K562 (cell line): ENCODE results near the gene TRAPPC2L. TPM values are rescaled to one million over a fixed set of nuclear protein-coding genes. Genes with fewer than 3 reads are reported as not detected.

ENCODE experiments used
- CHD1 ChIP-seq: fragments of 200-600 bp; sonication (generic); IDR thresholded peaks from one replicate; pipeline ENCODE4 v1.6.1; 2012; ENCODE audit warnings: mild to moderate bottlenecking, moderate library complexity, low read length, inconsistent platforms
- CREB1 ChIP-seq, 2 experiments: sonication (generic) in 1 of 2; formaldehyde crosslinking in 1 of 2; IDR thresholded peaks; 2 replicates each; pipeline versions ENCODE4 v1.6.1 to v1.8.0; 2012 to 2022; ENCODE audit warnings: inconsistent platforms in 1 of 2, mild to moderate bottlenecking in 1 of 2, missing genetic modification reagents in 1 of 2, moderate library complexity in 1 of 2
- CUX1 ChIP-seq: fragments of 200-800 bp; sonication (Bioruptor generic); IDR thresholded peaks from 2 replicates; pipeline ENCODE4 v1.6.1; 2016; ENCODE audit warnings: missing genetic modification characterization, missing compliant biosample characterization
- ESRRA ChIP-seq: fragments of 450-650 bp; IDR thresholded peaks from 2 replicates; pipeline ENCODE4 v1.6.1; 2014; ENCODE audit warnings: low read depth, mild to moderate bottlenecking, moderate library complexity, borderline replicate concordance
- EWSR1 ChIP-seq: fragments of 450-650 bp; IDR thresholded peaks from 2 replicates; pipeline ENCODE4 v1.6.1; 2018; ENCODE audit warnings: borderline replicate concordance, mild to moderate bottlenecking, low read depth, moderate library complexity; ENCODE audit not compliant: partially characterized antibody
- FIP1L1 ChIP-seq: fragments of 200-400 bp; formaldehyde crosslinking; IDR thresholded peaks from 2 replicates; pipeline ENCODE4 v1.6.1; 2018; ENCODE audit warnings: mild to moderate bottlenecking, low read depth, low read length; ENCODE audit not compliant: poor library complexity, severe bottlenecking
- FOXP4 ChIP-seq: sonication (generic); formaldehyde crosslinking; IDR thresholded peaks from 2 replicates; pipeline ENCODE4 v1.8.0; 2022; ENCODE audit warnings: mild to moderate bottlenecking, missing genetic modification reagents, borderline replicate concordance
- MBD2 ChIP-seq: sonication (generic); IDR thresholded peaks from 2 replicates; pipeline ENCODE4 v1.6.1; 2016; ENCODE audit warnings: low read depth, borderline replicate concordance
- NRF1 ChIP-seq, 2 experiments: fragments of 450-650 bp; IDR thresholded peaks in 1 of 2; conservative IDR thresholded peaks in 1 of 2; 2 replicates each; pipeline ENCODE4 v1.6.1; 2014; ENCODE audit warnings: mild to moderate bottlenecking in 2 of 2
- OTX1 ChIP-seq: fragments of 450-650 bp; formaldehyde crosslinking; IDR thresholded peaks from 2 replicates; pipeline ENCODE4 v1.4.0; 2022; ENCODE audit warnings: mild to moderate bottlenecking
- RBFOX2 ChIP-seq: fragments of 200-400 bp; formaldehyde crosslinking; IDR thresholded peaks from 2 replicates; pipeline ENCODE4 v1.6.1; 2017; ENCODE audit warnings: low read depth, mild to moderate bottlenecking, low read length, moderate library complexity
- SRSF1 ChIP-seq: fragments of 200-400 bp; formaldehyde crosslinking; IDR thresholded peaks from 2 replicates; pipeline ENCODE4 v1.6.1; 2017; ENCODE audit warnings: mild to moderate bottlenecking, low read depth, low read length, moderate library complexity
- U2AF2 ChIP-seq: fragments of 200-400 bp; formaldehyde crosslinking; optimal IDR thresholded peaks from 2 replicates; pipeline ENCODE3; 2017; ENCODE audit warnings: low read depth, mild to moderate bottlenecking, low read length
- YY1 ChIP-seq, 3 experiments: IDR thresholded peaks; 2 replicates each; pipeline ENCODE4 v1.6.1; 2011; ENCODE audit warnings: low read length in 2 of 3, mild to moderate bottlenecking in 2 of 3, moderate library complexity in 2 of 3, borderline replicate concordance in 1 of 3, control low read depth in 1 of 3, low read depth in 1 of 3; ENCODE audit not compliant: insufficient read depth in 3 of 3, insufficient replicate concordance in 2 of 3, control insufficient read depth in 1 of 3, insufficient read length in 1 of 3; ENCODE audit errors: extremely low read depth in 1 of 3
- ZBTB1 ChIP-seq: sonication (generic); formaldehyde crosslinking; IDR thresholded peaks from 2 replicates; pipeline ENCODE4 v1.8.1; 2023; ENCODE audit warnings: missing genetic modification reagents, low read depth, mild to moderate bottlenecking, borderline replicate concordance
- ZBTB7A ChIP-seq: IDR thresholded peaks from 2 replicates; pipeline ENCODE4 v1.6.1; 2011; ENCODE audit warnings: low read depth, mild to moderate bottlenecking, low read length, moderate library complexity, borderline replicate concordance; ENCODE audit not compliant: control insufficient read depth
- ZFP30 ChIP-seq: fragments of 250-450 bp; sonication (Bioruptor Pico); IDR thresholded peaks from 2 replicates; pipeline ENCODE4 v1.8.0; 2022; ENCODE audit warnings: moderate library complexity, mild to moderate bottlenecking, inconsistent platforms, borderline replicate concordance
- polyA plus RNA-seq, 8 experiments: library from polyadenylated mRNA; depleted of rRNA in 4 of 8; stranded (reverse) in 5 of 8; unstranded in 3 of 8; fragments of >200 nt; fragmentation: Nextera tagmentation in 2 of 8; fragmentation: Illumina TruSeq in 1 of 8; extraction: Ambion mirVana in 2 of 8; extraction: Trizol in 1 of 8; gene quantifications; 2 replicates each; pipeline versions ENCODE4 v1.2.1 to v1.2.3, GENCODE V29; 2011 to 2014; ENCODE audit warnings: inconsistent platforms in 1 of 8, missing spikeins in 1 of 8
- total RNA-seq, 7 experiments: library from RNA; depleted of rRNA in 6 of 7; stranded (reverse); fragments of >200 nt in 6 of 7; fragmentation: Illumina TruSeq in 2 of 7; extraction: Trizol in 2 of 7; gene quantifications; 2 replicates each; pipeline versions ENCODE4 v1.2.1 to v1.2.3, GENCODE V29; 2011 to 2021; ENCODE audit warnings: low replicate concordance in 1 of 7

The TRAPPC2L gene
- total and polyA plus RNA-seq, 9 of the 15 experiments (the other 6 are each of a cell fraction or from before 2014, with no cell fraction given) = 60.4 to 398 (median 97.5) TPM

GRCh38 chr16:88856828-88857727 is at the start of gene TRAPPC2L, which contains the start of gene GALNS (continued):
- no peak for TF ChIP-seq CUX1 (CRISPR knock-in tag)
- TF ChIP-seq NRF1 (conservative IDR thresholded peaks at IDR 0.05 in 1 of 2, IDR thresholded peaks at IDR 0.05 in 1 of 2) = peak; percentile 55 to 56; a peak in 2 of 4 replicates
- peak; percentile 85 for TF ChIP-seq RBFOX2
- TF ChIP-seq MBD2 = 0 out of 2 replicates have a peak, but pooled peaks have one; percentile 58
- TF ChIP-seq CHD1 = peak; percentile 12
- TF ChIP-seq ZBTB7A = 0 out of 2 replicates have a peak, but pooled peaks have one; percentile 13
- no peak for TF ChIP-seq ZBTB1 (CRISPR knock-in tag)
- TF ChIP-seq ESRRA = peak; percentile 40; the same call in 1 of the 2 replicates
- TF ChIP-seq YY1 (IDR thresholded peaks at IDR 0.05; ENCODE audit: borderline replicate concordance in 1 of 3, control insufficient read depth in 1 of 3, extremely low read depth in 1 of 3, insufficient read depth in 3 of 3, insufficient read length in 1 of 3, insufficient replicate concordance in 2 of 3, low read depth in 1 of 3, low read length in 2 of 3) = peak; percentile 88 to 97 (median 97)
- TF ChIP-seq FIP1L1 = peak; percentile 5
- no peak for TF ChIP-seq ZFP30
- TF ChIP-seq U2AF2 = no peak
- TF ChIP-seq CREB1 (IDR thresholded peaks at IDR 0.05) = 0 out of 2 replicates have a peak, but pooled peaks have one; percentile 39
- peak; percentile 72 for TF ChIP-seq CREB1 (CRISPR knock-in tag; IDR thresholded peaks at IDR 0.05)
- TF ChIP-seq FOXP4 (CRISPR knock-in tag) = no peak
- TF ChIP-seq EWSR1 = no peak
- peak; percentile 66; the same call in 1 of the 2 replicates for TF ChIP-seq OTX1 (CRISPR knock-in tag)
- TF ChIP-seq SRSF1 = no peak
